NCI-H82 (cell line): ENCODE results near the gene ZDHHC22.

ENCODE experiments used
- DNase-seq: peaks from one replicate; lab custom pipeline; 2025; lab: John Stamatoyannopoulos, UW

ZDHHC22 gene

DNA sequence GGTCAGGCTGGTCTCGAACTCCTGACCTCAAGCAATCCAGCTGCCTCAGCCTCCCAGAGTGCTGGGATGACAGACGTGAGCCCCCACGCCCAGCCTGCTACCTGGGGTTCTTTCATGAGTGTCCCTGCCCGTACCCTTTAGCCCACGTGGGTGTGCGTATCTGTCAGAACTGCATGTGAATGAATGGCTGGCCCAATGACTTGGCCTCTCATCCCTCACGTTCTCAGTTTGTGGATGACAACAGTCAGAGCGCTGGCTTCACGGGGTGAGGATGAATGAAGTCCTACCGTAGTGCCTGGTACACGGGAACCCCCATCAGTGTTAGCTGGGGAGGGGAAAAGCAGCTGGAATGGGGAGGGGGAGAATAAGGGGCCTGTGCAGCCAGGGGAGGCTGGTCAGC is 16.1 kb upstream of the ZDHHC22 start:
- no peak for DNase-seq

DNA sequence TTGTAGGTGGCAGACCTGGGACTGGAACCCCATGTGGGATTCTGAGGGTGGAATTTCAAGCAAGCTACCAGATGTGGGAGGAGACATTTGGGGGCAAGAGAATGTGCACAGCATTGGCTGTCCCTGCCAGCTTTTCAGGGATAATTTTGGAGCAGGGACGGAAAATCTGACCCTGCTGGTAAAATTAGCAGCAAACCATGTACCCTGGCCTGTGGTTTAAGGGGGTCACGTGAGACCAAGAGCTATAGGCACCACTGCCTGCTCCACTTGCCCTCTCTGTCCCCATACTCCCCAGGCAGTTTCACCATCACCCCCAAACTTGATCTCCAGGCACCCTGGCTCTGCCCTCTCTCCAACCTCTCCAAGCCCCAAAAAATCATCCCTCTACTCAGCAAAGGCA is 13.5 kb upstream of the ZDHHC22 start:
- DNase-seq = no peak

DNA sequence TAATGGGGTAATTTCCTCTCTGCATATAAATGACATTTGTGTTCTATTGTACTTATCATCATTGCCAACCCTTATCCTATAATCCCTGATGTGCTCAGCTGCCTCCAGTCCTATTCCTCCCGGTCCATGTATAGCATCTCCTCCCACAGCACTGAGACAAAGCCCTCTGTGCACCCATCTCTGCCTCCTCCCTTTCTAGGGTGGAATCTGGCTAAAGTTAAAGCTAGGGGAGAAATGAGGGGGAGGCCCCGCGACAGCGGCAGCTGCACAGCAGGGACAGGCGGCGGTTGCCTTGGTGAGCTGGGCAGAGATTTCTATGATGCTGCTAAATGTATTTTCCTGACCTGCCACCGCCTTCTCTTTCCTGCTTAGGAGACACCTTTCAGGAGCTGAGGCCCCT is 12.8 kb upstream of the ZDHHC22 start:
- no peak for DNase-seq

DNA sequence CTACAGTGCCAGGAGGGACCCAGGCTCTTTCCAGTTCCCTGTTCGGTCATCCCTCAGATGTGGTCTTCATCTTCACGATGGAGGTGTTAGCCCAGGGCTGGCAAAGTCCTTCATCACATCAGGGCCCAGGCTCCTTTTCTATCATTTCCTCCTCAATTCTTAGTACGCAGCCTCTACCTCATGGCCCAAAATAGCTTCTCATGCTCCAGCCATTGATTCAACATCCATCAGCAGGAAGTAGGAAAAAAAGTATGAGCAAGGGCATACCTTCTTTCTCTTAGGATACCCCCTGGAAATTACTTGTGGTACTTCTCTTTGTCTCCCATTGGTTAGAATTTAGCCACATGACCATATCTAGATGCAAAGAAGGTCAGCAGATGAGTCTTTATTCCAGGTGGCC is 12.2 kb upstream of the ZDHHC22 start:
- DNase-seq = no peak

DNA sequence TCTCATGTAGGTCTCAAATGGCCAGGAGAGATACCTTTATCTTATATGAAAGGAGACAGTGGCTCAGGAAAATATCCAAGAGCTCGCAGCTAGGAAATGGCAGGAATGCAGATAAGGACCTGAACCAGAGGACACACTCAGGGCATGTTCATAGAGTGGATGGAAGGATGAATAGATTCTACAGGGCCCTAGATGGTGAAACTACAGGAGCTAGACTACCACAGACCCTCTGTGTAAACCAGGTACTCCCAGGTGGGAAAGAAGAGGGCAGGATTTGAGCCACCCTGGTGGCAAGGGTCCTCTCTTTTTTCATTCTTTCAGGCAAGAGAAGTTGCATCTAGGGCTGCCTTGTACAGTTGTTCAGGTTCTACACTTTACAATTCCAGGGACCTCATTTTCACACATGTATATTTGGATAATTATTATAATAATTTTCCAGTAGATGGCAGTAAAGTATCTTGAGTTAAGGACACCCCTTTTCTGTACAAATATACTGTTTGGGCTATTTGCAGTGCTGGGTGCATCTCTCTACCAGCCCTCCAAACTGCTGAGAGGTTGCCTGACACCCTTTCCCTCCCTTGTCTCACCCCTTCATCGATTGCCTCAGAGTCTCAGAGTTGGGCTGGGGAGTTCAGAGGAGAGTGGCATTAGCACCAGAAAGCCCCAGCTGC is 10.5 kb upstream of the ZDHHC22 start:
- peak; percentile 34 for DNase-seq

DNA sequence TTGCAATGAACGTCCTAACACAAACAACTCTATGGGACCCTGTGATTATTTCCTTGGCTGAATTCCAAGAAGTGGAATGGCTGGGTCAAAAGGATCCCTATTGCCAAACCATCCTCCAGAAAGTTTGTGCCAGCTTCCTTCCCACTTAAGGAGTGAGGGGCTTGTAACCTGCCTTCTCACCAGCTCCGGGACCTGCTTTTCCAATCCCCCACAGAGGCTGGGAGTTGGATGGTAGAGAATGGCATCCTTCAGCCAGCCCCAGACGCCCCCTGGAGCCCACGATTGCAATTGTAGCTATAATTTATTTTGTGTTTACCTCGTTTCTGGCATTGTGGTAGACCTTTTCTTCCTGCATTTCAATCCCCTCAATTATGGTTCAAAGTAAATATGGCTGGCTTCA is 9.7 kb upstream of the ZDHHC22 start:
- peak; percentile 63 for DNase-seq

DNA sequence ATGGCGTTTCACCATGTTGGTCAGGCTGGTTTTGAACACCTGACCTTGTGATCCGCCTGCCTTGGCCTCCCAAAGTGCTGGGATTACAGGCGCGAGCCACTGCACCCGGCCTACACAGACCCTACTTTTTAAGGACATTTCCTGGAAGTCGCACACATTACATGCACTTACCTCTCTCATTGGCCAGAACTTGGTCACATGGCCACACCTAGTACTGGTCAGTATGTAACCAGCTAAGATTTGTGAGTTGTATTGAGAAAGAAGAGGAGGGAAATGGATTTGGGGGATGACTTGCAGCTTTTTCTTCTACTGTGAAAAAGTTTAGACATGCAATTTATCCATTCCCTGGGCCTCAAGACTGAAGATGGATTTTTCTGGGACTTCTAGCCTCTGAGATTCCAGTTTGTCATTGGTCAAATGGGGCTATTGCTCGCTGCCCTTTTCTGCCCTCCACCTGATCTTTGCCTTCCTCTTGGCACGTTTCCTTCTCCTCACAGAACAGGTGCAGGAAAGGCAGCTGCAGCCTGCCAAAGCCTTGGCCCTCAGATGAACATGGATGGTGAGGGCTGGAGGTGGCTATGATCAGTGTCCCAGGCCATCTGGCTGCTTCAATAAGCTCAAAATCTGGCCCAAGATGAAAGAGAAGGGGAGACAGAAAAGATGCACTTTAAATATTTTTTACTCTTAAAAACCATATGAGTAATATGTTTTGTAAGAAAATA is 7.1 kb upstream of the ZDHHC22 start:
- peak; percentile 50 for DNase-seq

DNA sequence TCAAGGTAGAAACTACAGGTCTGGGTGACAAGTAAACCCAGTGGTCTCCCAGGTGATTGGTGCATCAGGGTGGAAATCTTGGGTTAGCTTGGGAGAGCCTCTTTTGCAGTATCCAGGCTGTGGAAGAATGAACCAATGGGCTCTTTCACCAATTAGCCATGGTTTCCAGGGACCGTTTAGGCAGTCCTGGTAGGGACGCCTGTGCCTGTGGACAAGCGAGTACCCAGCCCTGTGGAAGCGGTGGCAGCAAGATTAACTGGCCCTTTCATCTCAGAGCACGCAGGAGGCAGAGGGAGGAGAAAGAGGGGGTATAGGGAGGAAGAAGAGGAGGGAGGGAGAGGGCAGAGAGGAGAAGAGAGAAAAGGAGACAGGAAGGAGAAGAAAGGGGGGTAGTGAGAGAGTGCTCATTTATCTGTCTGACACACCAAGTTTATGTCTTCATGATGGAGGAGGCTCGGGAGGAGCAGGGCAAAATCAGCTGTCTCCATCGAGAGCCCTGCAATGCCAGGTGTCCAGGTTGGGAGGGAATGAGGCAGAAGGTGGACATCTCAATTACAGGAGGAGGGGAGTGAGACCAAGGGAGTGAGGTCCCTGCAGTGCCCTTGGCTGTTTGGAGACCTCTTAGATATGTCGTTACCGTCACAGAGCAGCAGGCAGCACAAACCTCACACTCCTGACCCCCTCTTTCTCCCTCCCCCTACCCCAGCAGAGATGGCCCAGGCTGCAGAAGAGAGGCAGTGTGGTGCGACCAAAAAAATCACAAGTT is 4.6 kb upstream of the ZDHHC22 start:
- no peak for DNase-seq

DNA sequence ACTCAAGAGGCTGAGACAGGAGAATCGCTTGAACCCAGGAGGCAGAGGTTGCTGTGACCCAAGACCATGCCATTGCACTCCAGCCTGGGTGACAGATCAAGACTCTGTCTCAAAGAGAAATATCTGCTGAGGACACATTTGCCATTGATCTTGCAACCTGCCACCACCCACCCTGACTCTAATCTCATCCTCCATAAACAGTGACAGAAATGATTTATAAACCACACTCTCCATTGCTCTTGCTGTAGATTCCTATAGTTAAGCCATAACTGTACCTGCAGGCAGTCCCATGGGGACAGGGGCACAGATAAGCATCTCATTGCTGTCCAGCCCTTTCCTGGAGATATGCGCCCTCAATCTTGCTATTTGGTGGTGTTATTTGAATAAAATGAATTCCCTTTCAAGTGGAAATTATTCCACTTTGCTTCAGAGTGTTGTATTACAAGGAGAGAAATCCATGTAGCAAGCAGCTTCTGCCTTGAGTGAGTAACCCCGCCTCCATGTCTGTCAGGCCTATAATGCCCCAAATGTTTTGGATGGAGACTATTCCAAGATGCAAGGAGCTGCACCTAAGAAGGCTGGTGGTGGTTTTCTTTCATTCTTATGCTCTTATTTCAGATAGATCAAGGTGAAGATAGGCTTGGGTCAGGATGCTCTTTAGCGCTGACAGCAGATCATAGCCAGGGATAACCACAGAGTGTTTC is 3.0 kb upstream of the ZDHHC22 start:
- peak; percentile 38 for DNase-seq

DNA sequence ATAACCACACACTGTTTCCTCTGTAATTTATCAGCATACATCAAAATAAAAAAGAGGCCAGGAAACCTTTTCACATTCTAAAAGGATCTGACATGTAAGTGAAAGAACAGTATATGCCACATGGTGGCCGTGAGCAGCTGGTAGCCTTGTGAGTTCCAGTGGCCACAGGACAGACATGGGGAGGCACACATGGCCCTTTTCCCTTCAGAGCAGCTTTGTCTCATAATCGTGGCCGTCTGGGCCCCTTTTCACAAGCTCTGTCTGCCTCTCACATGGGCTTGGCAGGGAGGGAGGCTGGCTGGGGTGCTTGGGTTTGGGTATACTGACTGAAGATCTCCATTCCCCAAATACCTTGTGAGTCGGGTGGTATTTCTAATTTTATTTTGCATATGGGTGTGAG is 1.5 kb upstream of the ZDHHC22 start:
- DNase-seq = peak; percentile 76

DNA sequence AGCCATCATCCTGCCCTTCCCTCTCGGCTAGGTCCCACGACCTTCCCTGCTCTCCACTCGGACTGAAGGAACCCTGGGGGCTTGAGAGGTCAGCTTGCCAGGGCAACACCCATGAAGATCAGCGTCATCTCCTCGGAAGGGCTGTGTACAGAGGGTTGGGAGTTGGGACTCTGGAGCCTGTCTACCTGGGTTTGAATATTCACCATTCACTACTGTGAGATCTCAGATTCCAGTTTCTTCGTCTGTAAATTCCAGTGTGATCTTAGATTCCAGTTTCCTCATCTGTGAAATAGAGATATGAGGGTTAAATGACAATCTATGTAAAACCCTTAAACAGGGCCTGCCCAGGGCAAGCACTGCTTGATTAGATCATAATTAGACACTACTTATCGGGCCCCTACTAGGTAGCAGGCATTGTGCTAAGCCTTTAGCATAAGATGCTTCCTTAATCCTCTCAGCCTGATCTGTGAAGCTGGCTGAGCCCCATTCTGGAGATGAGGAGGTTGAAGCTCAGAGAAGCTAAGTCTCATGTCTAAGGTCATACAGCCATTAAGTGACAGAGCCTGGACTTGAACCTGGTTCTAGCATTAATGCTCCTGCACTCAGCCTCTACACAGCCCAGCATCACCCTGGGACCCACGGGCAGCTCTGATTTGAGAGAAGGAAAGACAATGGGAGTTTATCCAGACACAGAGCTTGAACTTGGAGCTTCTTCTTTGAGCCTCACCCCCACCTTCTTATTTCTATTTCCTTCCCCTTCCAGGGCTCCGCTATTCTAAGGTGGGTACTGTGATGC is 612 bp upstream of the ZDHHC22 start:
- peak; percentile 98 for DNase-seq

DNA sequence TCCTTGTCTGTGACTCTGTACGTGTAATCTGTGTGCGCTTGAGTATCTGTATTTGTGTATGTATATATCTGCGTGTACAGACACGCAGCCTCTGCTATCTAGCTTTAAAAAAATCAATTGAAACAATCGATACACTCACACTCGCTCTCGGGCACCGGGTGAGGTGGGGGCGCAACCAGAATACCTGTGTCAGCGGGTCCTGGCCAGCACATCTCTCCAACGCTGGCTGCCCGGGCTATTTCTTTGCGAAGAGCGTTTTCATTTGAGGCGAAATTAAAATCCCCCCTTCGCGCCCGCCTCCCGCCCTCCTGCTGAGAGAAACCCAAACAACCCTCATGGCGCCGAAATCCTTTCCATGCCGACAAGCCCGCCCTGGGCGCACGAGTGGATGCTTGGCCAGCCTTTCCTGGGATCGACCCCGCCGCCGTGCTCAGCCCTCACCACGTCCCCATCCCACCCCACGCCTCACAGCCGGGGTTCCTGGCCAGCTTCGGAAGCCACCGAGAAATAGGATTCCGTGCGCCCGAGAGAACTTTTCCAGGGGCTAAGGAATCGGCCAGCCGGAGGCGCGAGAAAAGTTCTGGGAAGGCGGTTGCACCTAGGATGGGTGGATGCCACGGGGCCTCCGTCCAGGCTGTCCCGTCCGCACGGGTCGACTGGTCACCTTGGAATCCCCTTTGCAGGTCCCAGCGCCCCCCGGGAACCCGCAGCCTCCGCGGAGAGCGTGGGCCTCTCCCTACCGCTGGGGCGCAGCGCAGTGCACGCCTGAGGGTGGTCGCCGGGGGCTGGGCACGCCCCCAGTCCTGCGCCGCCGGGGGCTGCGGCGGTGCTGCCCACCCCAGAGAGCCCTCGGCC is 1.0 kb downstream of the ZDHHC22 start:
- DNase-seq = peak; percentile 56

DNA sequence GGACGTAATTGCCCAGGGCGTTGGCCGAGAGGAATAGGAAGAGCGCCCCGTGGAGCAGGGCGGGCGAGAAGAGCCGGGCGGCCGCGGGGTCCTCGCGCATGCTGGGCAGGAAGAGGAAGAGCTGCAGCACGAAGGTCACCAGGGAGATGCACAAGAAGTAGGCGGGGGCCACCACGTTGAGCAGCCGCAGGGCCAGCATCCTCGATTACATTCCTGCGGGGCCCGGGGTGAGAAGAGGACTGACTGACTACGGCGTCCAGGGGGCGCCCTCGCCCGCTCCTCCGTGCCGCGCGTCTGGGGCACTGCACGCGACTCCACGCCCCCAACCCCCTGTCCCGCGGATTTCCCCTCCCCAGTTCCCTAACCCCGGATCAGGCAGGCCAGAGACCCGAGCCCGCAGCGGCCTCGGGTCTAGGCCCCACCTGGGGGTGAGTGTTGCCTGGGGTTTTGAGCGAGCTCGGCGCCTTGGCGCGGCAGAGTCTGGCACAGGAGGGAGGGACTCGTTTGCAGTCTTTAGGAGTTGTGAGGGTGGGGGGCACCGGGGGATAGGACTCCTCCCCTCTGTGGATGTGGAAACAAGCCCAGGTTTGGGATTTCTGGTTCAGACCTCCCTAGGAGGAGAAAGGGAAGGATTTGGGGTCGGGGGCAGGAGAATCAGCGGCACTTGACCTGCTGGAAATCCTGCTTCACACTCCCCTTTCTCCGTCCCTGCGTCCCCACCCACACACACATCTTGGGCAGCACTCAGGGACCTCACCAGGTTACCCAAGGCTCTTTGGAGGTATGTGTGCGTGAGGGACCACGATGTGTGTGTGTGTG is 1.8 kb downstream of the ZDHHC22 start:
- peak; percentile 80 for DNase-seq

DNA sequence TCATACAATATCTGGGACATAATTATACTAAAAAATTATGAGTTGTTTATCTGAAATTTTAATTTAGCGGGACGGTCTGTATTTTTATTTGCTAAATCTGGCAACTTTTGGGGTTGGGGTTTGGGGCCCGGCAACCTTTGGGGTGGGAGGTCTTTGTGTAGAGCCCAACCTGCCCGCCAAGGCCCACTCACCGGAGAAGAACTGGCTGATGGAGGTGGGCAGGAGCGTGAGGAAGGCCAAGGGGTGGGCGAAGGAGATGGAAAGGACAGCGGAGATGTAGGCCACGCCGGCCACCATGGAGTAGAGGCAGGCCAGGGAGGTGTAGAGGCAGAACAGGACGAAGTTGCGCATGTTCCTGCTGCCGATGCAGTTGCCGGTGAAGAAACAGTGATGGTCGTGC is 2.6 kb downstream of the ZDHHC22 start:
- no peak for DNase-seq

DNA sequence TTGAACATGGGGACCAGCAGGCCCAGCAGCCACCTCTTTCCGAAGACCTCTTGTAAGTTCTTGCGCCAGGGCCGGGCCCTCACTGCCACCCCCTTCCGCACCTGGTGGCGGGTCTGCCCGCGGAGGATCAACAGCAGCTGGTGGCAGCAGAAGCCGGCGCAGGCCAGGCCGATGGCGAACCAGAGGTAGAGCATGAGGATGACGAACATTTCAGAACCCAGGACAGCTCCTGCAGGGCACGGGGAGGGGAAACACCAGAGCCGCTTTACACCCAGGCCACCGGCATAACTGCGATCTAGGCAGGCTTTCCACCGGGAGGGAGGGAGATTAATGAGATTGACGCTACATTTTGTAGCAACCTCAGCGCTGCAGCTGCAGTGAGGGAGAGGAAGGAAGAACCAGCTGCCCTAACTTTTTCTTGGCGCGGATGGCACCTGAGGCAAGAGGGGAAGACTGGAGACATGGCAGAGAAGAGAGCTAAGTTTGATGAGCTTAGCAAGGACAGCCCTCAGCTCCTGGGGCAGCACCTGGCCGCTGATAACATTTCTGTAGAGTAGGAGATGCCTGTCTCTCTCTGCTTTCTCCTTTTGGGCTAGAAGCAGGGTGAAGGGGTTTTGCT is 7.8 kb downstream of the ZDHHC22 start:
- peak; percentile 23 for DNase-seq

DNA sequence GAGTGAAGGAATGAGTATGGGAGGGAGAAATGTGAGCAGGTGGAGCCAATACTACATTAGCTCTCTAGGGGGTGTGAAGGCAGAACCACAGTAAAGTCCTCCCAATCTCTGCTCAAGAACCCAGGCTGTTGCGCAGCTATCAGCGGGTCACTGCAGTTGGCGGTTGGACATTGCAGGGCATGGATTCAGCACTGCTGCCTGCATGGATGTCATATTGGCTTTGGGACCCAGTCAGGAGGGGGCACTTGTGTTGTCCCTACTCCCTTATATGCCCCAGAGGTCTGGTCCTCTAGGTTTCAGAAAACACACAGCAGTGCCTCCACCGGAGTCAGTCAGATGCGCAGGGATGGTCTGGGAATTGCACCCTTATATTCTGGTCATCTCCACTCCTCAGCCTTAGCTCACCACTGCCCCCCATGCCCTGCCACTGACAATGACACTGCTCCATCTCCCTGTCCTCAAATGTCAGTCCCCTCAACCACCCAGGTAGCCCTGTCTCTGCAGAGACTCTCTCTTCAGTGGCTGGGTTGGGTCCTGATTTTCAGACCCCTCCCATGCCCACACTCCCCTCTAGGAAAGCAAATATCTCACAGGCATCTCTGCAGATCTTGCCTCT is 9.6 kb downstream of the ZDHHC22 start:
- no peak for DNase-seq

DNA sequence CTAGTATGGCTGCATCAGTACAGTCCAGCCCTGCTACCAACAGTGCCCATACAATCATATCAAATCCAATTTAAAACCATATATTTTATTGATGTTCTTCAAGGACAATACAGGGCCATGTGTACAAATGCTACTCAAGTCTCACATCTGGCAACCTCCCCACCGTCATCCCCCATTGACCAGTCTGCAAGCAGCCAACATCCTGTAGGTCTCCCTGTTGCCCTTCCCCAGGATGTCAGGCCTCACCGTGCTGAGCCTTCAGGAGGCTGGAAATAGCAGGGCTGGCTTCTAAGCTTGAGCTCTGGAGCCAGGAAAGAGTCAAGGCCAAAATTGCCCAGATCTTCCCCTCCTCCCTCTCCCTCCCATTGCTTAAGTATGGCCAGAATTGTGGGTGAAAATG is 10.4 kb downstream of the ZDHHC22 start:
- no peak for DNase-seq

DNA sequence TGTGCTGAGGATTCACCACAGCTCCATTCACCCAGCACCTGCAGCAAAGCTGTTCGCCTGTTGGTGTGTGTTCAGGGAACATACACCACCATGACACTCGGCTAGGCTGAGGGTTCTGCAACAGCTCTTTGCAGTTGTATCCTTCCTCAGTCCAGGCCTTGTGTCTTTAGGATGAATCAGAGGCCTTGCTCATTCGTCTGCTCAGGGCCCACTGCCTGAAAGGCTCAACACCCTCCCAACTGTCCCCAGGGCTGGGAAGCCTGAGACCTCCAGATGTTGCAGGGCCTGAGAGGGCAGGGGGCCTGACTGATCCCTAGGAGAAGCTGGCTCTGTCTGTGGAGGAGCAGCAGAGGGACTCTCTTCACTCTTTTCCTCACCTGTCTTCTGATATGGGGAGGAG is 11.2 kb downstream of the ZDHHC22 start:
- no peak for DNase-seq

DNA sequence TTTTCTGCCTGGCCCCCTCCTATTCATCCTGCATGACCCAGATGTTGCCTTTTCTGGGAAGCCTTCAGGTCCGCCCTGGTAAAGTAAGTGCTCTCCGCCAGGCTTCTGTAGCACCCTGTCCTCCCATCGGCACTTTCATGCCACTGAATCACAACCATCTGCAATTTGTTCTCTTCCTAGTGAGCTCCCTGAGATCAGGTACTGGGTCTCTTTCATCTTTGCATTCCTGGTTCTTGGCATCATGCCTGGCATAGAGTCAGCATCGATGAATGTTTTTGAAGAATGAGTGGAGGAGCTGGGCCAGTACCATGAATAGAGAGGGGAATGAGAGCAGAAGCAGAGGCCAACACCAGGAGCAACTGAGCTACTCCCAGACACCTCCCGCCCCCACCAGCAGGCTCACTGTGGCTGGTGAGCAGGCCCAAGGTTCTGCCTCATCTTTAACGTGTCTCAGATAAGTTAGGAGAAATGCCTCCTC is 13.1 kb downstream of the ZDHHC22 start:
- no peak for DNase-seq
